Endothelial cell (in vitro differentiated cells): Measurements from ENCODE around the gene OSBPL8. TPM values are rescaled to one million over a fixed set of nuclear protein-coding genes. Genes with fewer than 3 reads are reported as not detected.
A peak's percentile ranks its signal among the peaks of the same experiment; 100 is the strongest.

Source experiments
- DNase-seq: peaks from one replicate; pipeline ENCODE4 v3.0.0; 2021; ENCODE audit warnings: low spot score
- H3K27ac Mint-ChIP-seq: one replicate; pipeline ENCODE4 v1.8.0; 2021; ENCODE audit warnings: mixed read lengths, inconsistent platforms; ENCODE audit not compliant: unreplicated experiment
- H3K27me3 Mint-ChIP-seq: one replicate; pipeline ENCODE4 v1.8.0; 2021; ENCODE audit warnings: mild to moderate bottlenecking, moderate library complexity, mixed read lengths, inconsistent platforms; ENCODE audit not compliant: unreplicated experiment
- H3K36me3 Mint-ChIP-seq: one replicate; pipeline ENCODE4 v1.8.0; 2021; ENCODE audit warnings: mild to moderate bottlenecking, low read depth, mixed read lengths, inconsistent platforms; ENCODE audit not compliant: unreplicated experiment
- H3K4me1 Mint-ChIP-seq: one replicate; pipeline ENCODE4 v1.8.0; 2021; ENCODE audit warnings: mild to moderate bottlenecking, mixed read lengths, inconsistent platforms; ENCODE audit not compliant: unreplicated experiment
- H3K4me3 Mint-ChIP-seq: one replicate; pipeline ENCODE4 v1.8.0; 2021; ENCODE audit warnings: mild to moderate bottlenecking, mixed read lengths, inconsistent platforms; ENCODE audit not compliant: unreplicated experiment
- H3K9me3 Mint-ChIP-seq: one replicate; pipeline ENCODE4 v1.8.0; 2021; ENCODE audit warnings: mixed read lengths, inconsistent platforms; ENCODE audit not compliant: unreplicated experiment
- total RNA-seq: library from RNA; stranded (reverse); fragmentation: NEBNext Ultra II Directional; extraction: Animal tissue kit (Norgen Biotek cat#: 25700); gene quantifications from one replicate; pipeline ENCODE4 v1.2.1, GENCODE V29; 2021; ENCODE audit not compliant: unreplicated experiment
- TF ChIP-seq, protein P1 (sequence below): fragments of 200-600 bp; sonication (generic); IDR thresholded peaks from one replicate; pipeline ENCODE4 v1.5.0; 2021; ENCODE audit warnings: antibody characterized with exemption; ENCODE audit not compliant: unreplicated experiment

Gene OSBPL8
- total RNA-seq, 1 donor from 2014 or later, result 82.3 TPM

DNA sequence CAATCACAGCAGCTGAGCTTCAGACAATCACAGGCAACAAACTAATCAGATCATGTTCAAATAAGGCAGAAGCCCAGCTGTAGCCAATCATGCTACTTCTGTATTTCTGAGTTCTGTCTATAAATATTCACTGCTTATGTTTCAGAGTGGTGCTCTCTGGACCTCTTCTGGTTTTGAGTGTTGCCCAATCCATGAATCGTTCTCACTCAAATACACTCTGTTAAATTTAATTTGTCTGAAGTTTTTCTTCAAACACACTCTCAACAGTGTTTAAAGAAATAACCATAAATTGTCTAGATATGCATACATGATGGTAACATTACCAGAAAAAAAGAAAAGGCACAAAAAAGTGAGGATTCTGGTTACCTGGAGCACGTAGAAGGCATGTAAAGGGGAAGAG lies 133.4 kb downstream of the OSBPL8 start:
- Mint-ChIP-seq H3K4me1 (peaks cover 9% of the 10 kb centered on the region), H3K27ac (no peak overlapping the region), H3K4me3 (no peak overlapping the region), H3K9me3 (no peaks in the 10 kb centered on the region), H3K27me3 (no peaks in the 10 kb centered on the region), H3K36me3 (peaks cover 9% of the 10 kb centered on the region)
- DNase-seq, result no peak
- TF ChIP-seq, protein P1, sequence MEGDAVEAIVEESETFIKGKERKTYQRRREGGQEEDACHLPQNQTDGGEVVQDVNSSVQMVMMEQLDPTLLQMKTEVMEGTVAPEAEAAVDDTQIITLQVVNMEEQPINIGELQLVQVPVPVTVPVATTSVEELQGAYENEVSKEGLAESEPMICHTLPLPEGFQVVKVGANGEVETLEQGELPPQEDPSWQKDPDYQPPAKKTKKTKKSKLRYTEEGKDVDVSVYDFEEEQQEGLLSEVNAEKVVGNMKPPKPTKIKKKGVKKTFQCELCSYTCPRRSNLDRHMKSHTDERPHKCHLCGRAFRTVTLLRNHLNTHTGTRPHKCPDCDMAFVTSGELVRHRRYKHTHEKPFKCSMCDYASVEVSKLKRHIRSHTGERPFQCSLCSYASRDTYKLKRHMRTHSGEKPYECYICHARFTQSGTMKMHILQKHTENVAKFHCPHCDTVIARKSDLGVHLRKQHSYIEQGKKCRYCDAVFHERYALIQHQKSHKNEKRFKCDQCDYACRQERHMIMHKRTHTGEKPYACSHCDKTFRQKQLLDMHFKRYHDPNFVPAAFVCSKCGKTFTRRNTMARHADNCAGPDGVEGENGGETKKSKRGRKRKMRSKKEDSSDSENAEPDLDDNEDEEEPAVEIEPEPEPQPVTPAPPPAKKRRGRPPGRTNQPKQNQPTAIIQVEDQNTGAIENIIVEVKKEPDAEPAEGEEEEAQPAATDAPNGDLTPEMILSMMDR, result no peak

DNA sequence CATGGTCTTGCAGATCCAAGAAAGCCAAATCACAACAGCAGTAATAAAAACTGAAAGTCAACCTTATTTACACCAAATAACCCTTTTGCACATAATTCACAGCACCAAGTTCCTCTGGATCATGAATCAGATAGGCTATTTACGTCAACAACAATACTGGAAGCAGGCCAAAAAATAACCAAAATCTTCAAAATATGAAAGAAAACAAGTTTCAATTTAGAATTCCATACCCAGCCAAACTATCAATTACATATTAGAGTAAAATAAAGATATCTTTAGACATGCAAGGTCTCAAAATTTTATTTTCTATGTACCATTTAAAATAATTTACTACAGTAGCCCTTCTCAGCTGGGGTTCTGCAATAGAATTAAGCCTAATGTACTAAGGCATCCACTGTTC lies 134.6 kb downstream of the OSBPL8 start:
- DNase-seq, result no peak
- no peak overlapping the region for H3K27ac Mint-ChIP-seq
- H3K4me1 Mint-ChIP-seq, result peaks cover 9% of the 10 kb centered on the region
- no peaks in the 10 kb centered on the region for H3K27me3 Mint-ChIP-seq
- peaks cover 9% of the 10 kb centered on the region for H3K36me3 Mint-ChIP-seq
- no peak overlapping the region for H3K4me3 Mint-ChIP-seq
- TF ChIP-seq, protein P1, result no peak
- no peaks in the 10 kb centered on the region for H3K9me3 Mint-ChIP-seq

DNA sequence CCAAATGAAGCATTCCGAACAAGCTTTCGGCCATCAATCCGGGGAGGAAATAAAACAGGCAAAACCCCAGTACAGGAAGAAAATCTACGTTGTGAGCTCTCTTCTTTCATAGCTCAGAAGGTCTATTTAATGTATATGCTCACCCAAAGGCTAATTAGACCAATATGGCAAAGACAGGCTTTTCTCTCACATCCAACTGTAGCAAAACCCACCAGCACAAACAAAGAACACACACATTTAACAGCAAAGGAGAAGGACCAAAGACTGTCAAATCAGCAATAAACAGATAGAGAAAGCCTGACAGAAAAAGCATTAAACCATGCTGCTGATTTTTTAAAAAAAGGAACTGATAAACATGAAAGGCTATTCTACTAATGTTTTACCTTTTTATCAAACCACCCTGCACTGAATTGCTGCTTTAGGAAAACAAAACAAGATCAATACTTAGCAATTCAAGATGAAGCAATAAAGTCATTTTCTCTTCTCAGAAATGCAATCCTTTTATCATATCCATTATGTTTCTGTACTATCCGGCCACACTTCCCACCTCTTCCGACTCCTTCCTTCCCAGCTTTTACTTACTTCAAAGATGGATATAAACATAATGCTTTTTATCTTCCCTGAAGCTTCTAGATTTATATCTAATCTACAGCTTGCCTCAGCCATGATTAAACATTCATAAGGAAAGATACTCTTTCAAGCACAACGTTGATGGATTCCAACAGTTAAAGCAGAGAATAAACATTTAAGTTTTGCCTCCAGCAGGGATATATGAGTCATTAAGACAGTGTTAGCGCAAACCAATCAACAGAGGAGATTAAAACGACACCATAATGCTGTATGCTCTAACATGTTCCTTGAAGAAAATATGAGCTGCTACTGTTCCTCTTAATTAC lies 136.8 kb downstream of the OSBPL8 start:
- no peak for DNase-seq
- no peaks in the 10 kb centered on the region for H3K9me3 Mint-ChIP-seq
- no peaks in the 10 kb centered on the region for H3K27me3 Mint-ChIP-seq
- no peak overlapping the region for H3K4me3 Mint-ChIP-seq
- H3K27ac Mint-ChIP-seq, result peak overlapping the region; percentile 79
- TF ChIP-seq, protein P1, result no peak
- H3K4me1 Mint-ChIP-seq, result peaks cover 9% of the 10 kb centered on the region
- peaks cover 9% of the 10 kb centered on the region for H3K36me3 Mint-ChIP-seq

DNA sequence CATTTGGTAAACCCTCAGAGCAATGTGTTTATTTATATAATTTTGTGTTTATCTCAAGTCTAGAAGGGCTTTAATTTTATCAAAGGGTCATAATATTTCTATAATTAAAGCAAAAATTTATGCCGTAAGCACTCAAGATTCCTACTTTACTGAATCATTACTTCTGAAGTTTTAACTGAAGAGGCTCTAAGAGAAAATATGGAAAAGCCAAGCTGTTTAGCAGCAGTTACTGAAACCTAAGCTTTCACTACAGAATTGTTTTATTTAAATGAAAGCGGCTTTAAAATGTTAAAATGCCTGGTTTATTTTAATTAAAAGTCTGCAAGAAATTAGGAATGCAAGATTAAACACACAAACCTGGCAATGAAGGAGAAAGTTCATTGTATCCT lies 137.4 kb downstream of the OSBPL8 start:
- Mint-ChIP-seq H3K27me3 (no peaks in the 10 kb centered on the region), H3K4me1 (peaks cover 9% of the 10 kb centered on the region), H3K27ac (no peak overlapping the region), H3K9me3 (no peaks in the 10 kb centered on the region), H3K4me3 (no peak overlapping the region), H3K36me3 (peaks cover 9% of the 10 kb centered on the region)
- TF ChIP-seq, protein P1, result no peak
- no peak for DNase-seq

DNA sequence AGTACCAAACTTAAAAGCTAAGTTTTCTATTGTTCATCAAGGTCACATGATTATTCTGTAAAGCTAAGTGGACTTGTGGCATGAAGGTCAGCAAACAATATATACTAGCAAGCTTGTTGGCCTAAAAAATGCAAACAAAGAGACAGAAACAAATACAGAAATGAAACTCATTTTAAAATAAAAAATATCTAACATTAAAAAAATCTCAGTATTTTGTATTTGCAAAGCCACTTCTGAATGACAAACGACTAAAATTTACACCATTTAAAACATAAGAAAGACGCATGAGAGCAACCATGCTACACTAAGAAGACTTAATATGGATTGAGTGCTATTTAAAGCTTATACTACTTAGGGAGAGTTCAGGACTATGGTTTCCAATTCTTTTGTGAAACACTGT lies 138.5 kb downstream of the OSBPL8 start:
- Mint-ChIP-seq H3K36me3 (peaks cover 4% of the 10 kb centered on the region), H3K4me1 (peaks cover 9% of the 10 kb centered on the region), H3K4me3 (no peak overlapping the region), H3K27me3 (no peaks in the 10 kb centered on the region), H3K9me3 (no peaks in the 10 kb centered on the region), H3K27ac (no peak overlapping the region)
- TF ChIP-seq, protein P1, result no peak
- DNase-seq, result no peak
